ENCODE measurements around the gene CXCL1.
A peak's percentile ranks its signal among the peaks of the same experiment; 100 is the strongest.

CXCL1 gene

GRCh38 chr4:73831569-73831968 is 37.6 kb upstream of the CXCL1 start:
- TF ChIP-seq, protein P1, sequence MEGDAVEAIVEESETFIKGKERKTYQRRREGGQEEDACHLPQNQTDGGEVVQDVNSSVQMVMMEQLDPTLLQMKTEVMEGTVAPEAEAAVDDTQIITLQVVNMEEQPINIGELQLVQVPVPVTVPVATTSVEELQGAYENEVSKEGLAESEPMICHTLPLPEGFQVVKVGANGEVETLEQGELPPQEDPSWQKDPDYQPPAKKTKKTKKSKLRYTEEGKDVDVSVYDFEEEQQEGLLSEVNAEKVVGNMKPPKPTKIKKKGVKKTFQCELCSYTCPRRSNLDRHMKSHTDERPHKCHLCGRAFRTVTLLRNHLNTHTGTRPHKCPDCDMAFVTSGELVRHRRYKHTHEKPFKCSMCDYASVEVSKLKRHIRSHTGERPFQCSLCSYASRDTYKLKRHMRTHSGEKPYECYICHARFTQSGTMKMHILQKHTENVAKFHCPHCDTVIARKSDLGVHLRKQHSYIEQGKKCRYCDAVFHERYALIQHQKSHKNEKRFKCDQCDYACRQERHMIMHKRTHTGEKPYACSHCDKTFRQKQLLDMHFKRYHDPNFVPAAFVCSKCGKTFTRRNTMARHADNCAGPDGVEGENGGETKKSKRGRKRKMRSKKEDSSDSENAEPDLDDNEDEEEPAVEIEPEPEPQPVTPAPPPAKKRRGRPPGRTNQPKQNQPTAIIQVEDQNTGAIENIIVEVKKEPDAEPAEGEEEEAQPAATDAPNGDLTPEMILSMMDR (conservative IDR thresholded peaks at IDR 0.05; ENCODE audit: control insufficient read depth, insufficient read depth, low read depth, low read length), result no peak

GRCh38 chr4:73832651-73833237 is 36.4 kb upstream of the CXCL1 start:
- TF ChIP-seq, protein P1 (conservative IDR thresholded peaks at IDR 0.05; ENCODE audit: control insufficient read depth, insufficient read depth, low read depth, low read length), result no peak
- DNase-seq (ENCODE audit: low read depth), result peak; percentile 68
- no peak overlapping the region for H3K4me3 ChIP-seq (ENCODE audit: control insufficient read depth, low read depth, low read length)

More at GRCh38 chr4:73831569-73831968, 37.6 kb upstream of the CXCL1 start:
- no peak overlapping the region for H3K4me3 ChIP-seq (ENCODE audit: control insufficient read depth, low read depth, low read length)
- DNase-seq (ENCODE audit: low read depth), result no peak

DNA sequence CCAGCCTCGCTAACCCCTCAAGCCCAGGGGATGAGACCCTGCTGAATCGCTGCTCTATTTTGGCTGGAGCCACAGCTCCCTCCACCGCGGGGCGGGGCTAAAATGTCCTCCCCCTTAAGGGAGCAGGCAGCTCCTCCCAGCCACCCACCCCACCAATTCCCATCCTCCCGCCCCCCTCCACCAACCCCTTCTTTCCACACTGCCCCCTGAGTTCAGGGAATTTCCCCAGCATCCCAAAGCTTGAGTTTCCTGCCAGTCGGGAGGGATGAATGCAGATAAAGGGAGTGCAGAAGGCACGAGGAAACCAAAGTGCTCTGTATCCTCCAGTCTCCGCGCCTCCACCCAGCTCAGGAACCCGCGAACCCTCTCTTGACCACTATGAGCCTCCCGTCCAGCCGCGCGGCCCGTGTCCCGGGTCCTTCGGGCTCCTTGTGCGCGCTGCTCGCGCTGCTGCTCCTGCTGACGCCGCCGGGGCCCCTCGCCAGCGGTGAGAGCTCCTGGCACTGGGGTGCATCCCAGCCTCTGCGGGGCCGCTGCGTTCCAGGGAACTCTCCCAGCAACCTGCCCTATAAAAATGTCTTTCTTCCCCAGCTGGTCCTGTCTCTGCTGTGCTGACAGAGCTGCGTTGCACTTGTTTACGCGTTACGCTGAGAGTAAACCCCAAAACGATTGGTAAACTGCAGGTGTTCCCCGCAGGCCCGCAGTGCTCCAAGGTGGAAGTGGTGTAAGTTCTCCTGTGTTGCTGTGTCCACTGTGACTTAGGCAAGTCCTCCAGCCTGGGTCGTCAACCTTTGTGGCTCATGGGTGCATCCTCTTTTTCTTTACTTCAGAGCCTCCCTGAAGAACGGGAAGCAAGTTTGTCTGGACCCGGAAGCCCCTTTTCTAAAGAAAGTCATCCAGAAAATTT is 32.6 kb upstream of the CXCL1 start, which contains the start of gene CXCL6:
Gene CXCL6 (plus strand): TSS at position 306 of the 907 bp plus-strand sequence. CDS start 73 bp downstream, at position 379.
- no peak for DNase-seq (ENCODE audit: low read depth)
- TF ChIP-seq, protein P1 (conservative IDR thresholded peaks at IDR 0.05; ENCODE audit: control insufficient read depth, insufficient read depth, low read depth, low read length), result no peak
- H3K4me3 ChIP-seq (ENCODE audit: control insufficient read depth, low read depth, low read length), result peak within 1 kb of the TSS; percentile 58

DNA sequence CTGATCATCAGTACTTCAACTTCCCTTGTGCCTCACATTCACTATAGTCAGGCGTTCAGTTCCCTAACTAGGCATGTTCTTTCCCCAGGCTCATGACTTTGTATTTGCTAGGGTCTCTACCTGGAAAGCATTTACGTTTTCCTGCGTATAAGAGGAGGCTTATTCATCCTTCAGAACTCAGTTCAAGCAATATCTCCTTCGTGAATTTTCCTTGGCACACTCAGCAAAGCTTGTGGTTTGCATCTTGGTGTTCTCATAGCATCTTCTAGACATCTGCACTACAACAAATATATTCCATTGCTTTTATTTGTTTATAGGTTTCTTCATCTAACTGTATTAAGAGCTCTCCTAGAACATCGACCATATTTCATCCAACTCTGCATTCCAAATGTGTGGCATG is 30.1 kb upstream of the CXCL1 start:
- H3K4me3 ChIP-seq (ENCODE audit: control insufficient read depth, low read depth, low read length), result no peak overlapping the region
- no peak for DNase-seq (ENCODE audit: low read depth)
- TF ChIP-seq, protein P1 (conservative IDR thresholded peaks at IDR 0.05; ENCODE audit: control insufficient read depth, insufficient read depth, low read depth, low read length), result no peak

GRCh38 chr4:73839715-73840114 is 29.5 kb upstream of the CXCL1 start:
- no peak for DNase-seq (ENCODE audit: low read depth)
- TF ChIP-seq, protein P1 (conservative IDR thresholded peaks at IDR 0.05; ENCODE audit: control insufficient read depth, insufficient read depth, low read depth, low read length), result no peak
- H3K4me3 ChIP-seq (ENCODE audit: control insufficient read depth, low read depth, low read length), result no peak overlapping the region

DNA sequence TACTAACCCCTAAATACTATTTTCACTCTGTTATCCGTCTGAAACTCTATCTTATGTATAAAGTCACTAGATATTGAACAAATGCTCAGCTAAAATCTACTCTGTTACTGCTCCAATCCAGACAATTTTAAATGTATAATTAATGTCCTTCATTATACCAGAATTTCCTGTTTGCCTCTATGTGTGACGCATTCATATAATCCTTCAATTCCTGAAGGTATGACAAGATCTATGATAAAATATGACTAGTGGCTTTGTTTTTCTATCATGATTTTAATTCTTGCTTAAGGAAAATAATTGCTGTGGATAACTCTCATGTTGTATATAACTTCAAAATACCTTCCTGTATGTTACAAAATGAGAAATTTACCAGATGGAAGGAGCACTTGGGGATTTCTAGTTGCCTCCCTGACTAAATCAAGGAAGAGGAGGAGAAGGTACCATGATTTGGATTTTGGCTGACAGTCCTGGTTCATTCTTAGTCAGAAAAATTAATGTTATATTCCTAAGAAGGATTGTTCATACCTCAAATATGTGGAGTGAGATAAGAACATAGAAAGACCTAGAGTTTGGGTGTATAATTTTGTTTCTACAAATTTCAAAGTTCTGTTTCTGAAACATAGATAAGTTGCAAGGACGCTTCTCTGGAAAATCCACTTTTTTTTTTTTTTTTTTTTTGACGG is 27.8 kb upstream of the CXCL1 start:
- TF ChIP-seq, protein P1 (conservative IDR thresholded peaks at IDR 0.05; ENCODE audit: control insufficient read depth, insufficient read depth, low read depth, low read length), result no peak
- no peak for DNase-seq (ENCODE audit: low read depth)
- H3K4me3 ChIP-seq (ENCODE audit: control insufficient read depth, low read depth, low read length), result no peak overlapping the region
